Measurements from ENCODE around the gene LRFN5.
"Not testable (repeated sequence)": the region's sequence is repeated elsewhere in the genome, so short reads cannot be mapped to it uniquely, and the experiment has no call there.

LRFN5 gene

DNA sequence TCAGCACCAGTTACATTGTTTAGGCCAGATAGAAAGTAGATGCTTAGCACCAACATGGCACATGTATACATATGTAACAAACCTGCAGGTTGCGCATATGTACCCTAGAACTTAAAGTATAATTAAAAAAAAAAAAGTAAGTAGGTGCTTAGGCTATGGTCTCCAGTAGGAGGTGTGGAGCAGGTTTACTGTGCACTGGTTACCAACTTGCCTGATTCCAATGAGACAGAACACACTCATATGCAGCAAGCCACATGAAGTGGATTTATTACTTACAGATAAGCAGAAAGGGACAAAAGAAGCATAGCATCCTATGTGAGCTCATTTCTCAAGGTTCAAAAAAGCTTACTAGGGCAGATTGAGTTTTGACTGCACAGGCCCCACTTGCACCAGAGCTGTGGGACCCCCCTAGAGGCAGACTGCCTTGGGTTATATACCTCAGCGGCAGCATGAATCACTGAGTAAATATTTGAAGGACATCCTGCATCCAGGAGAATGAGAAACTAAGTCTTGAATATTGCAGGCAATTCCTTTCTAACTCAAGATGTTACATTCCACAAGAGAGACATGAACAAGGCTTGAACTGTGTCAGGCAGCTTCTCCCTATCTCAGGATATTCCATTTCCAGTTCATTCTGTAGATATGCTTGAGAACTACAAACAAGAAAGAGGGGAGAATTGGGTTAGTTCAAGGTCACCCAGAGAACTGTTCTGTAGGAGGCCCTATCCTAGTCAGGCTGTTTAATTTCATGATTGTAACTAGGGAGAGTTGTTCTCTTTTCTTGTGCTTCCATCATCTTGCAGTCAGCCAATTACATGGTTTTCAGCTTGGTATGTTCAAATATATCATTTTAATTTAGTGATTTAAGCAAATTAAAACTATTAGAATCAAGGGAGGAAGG is 30.1 kb downstream of the LRFN5 start:
- DNase-seq (ENCODE audit: low read depth in 2 of 2) = no peak

DNA sequence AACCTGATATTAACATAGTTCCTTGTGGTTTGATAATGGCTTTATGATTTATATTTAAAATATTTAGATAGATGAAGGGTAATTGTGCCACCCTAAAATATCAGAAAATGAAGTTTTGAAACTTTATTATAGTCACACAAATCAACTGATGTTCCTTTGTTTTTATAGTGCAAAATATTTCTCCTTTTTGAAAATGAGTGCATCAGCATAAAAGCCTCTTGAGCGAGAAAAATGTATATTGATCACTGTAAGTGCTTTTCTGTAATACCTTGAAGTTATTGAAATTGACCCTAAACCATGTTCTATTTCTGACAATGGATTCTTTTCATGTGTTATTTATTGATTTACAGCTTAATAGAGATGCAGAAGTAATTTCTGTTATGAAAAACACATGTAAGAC is 35.0 kb downstream of the LRFN5 start:
- no peak for DNase-seq (ENCODE audit: low read depth in 2 of 2)

DNA sequence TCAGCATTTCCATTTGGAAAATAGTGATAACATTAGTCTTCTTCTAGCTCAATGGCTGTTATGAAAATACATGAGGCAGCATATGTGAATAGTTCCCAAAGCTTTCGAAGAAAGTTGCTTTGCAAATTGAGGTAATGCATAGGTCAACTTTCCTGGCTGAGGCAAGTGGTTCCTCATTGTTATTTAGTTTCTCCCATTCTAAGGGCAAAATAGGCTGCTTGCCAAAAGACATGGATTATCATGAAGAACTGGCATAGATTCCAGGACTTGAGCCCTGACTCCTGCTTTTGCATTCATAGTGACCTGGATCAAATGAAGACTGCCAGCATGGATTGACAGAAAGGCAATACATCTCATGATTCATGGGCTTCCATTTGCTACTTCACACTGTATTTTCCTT is 35.7 kb downstream of the LRFN5 start:
- DNase-seq (ENCODE audit: low read depth in 2 of 2) = no peak

DNA sequence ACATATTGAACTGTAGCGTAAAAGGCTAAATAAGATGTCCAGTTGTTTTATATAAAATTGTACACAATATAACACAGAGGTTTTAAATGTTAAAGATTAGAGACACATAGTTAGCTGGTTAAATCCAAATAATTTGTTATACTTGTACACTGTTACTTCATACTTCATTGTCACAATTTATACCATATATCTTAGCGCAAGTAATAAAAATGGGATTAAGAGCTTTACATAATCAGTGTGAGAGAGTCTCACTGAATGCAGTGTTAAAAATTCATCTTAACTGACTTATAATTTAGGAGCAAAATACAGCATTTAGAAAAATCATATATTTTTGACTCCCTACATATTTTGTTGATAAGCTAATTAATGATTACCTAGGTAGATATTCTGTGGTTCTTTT is 36.1 kb downstream of the LRFN5 start:
- no peak for DNase-seq (ENCODE audit: low read depth in 2 of 2)

DNA sequence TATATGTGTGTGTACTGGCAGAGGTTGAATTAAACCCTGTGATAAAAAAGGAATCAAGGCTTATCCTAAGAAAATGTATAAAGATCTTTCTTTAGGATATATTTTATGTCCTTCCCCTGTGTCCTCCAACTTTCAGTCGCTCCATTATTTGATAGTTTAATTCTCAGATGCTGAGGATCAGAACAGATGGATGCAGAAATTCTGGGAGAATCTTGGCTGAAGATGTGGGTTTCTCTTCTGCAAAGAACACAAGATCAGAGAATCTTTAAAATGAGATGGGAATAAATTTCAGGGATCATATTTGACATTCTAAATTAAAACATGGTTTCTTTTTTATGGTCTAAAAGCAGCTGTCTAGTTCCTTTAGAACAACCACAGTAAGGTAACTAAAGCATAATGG is 37.9 kb downstream of the LRFN5 start:
- no peak for DNase-seq (ENCODE audit: low read depth in 2 of 2)

DNA sequence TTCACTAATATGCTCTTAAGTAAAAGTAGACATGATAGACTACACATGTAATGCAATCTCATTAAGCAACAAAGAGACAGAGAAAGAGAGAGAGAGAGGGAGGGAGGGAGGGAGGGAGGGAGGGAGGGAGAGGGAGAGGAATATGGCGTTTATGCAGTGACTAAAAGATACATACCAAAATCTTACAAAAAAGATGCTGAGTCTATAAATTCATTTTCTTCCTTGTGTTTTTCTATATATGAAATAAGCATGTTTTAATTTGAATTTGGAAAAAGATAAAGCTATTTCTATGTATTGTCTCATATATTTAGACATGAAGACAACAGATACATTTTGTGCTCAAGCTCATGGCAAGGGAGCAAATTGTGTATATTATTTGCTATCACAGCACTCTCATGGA is 44.1 kb downstream of the LRFN5 start:
- DNase-seq (ENCODE audit: low read depth in 2 of 2) = no peak

DNA sequence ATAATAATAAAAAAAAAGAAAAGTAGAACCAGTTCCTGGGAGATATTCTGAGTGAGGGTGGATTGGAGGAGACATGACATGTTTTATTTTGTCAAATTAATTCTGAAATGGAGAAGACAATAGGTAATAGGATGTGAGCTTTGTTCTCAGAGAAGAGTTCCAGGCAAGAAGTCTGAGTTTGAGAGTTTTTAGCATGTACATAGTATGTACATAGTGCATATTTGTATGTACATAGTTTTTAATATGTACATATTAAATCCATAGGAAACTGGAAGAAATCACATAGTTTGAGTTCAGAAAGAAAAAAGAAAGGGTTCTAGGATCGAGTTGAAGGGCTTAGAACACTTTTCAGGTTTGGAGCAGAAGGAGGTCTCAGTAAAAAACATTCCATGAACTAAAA is 47.5 kb downstream of the LRFN5 start:
- DNase-seq (ENCODE audit: low read depth in 2 of 2) = no peak

DNA sequence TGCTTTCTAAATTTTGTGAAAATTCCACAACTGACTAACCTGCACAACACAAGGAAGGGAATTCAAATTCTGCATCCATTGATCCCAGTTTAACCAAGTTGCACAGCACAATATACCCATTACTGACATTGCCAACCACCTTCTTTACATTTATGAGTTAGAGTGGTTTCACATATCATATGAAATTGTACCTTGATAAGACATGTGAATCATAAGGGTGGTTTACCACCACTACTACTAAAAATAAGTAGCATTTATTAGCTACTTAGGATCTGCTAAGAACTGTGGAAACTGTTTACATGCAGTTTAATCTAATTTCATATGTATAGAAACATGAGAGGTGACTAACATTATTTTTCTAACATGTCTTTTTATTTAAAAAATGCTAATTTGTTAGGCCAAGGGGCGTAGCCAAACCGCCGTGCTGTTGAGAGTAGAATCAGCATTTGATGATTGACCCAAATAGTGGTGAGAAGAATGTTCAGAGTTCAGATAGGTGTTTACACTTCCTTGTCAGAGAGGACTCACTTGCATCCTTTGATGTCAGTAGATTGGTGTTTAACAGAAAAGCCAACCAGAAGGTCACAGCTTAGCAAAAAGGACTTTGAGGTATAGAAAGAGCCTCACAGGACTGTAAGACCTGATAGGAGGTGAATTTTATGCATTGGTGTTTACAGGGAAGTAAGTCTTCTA is 56.2 kb downstream of the LRFN5 start:
- DNase-seq (ENCODE audit: low read depth in 2 of 2) = no peak

DNA sequence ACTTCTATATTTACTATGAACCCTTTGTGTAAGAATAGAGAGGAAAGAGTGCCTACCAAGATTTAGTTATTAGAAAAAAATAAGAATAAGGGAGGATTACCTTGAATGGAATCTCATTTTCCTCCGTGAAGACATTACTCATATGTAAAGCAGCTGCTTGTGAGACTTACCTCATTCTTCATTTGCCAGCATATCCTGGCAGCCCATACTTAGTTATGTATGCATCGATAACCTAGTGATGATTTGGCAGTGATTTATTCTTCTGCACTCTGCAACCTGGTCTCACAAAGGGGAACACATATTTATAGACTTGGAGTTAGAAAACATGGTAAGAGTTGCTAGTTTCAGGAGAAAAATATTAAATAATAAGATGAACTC is 56.8 kb downstream of the LRFN5 start:
- no peak for DNase-seq (ENCODE audit: low read depth in 2 of 2)

DNA sequence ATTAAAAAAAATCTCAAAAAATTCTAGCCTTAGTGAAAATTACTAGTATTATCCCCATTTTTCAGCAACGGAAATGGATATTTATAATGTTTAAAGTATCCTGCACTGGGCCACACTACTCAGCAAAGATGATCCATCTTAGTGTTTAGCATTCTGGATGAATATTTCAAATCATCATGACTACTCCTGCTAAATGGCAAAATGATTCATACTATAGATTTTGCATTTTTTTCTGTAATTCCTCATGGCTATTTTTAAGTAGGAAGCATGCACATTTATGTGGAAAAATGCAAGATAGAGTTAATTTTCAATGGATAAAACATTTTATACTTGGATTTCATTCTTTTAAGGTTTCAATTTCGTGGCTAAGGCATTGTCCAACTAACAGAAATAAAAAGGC is 59.6 kb downstream of the LRFN5 start:
- no peak for DNase-seq (ENCODE audit: low read depth in 2 of 2)

DNA sequence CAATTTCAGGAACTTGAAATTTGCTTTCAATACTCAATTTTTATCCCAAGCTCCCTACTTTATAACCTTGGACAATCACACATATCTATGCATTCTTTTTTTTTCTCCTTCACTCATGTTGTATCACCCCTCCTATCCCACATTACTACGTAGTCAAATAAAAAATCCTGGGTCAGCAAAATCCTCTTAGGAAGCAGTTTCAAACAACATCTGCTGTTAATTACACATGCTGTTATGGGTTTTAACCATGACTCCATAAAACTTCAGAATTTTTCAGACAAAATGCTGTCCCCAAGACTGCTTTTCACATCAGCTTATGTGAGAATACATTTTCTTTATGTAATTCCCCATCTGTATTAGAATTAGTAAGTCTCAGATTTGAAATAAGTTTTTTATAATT is 61.7 kb downstream of the LRFN5 start:
- no peak for DNase-seq (ENCODE audit: low read depth in 2 of 2)

DNA sequence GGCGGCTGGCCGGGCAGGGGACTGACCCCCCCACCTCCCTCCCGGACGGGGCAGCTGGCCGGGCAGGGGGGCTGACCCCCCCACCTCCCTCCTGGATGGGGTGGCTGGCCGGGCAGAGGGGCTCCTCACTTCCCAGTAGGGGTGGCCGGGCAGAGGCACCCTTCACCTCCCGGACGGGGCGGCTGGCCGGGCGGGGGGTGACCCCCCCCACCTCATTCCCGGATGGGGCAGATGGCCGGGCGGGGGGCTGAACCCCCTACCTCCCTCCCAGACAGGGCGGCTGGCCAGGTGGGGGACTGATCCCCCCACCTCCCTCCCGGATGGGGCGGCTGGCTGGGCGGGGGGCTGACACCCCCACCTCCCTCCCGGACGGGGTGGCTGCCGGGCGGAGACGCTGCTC is 66.9 kb downstream of the LRFN5 start:
- DNase-seq (ENCODE audit: low read depth in 2 of 2) = not testable (repeated sequence)

DNA sequence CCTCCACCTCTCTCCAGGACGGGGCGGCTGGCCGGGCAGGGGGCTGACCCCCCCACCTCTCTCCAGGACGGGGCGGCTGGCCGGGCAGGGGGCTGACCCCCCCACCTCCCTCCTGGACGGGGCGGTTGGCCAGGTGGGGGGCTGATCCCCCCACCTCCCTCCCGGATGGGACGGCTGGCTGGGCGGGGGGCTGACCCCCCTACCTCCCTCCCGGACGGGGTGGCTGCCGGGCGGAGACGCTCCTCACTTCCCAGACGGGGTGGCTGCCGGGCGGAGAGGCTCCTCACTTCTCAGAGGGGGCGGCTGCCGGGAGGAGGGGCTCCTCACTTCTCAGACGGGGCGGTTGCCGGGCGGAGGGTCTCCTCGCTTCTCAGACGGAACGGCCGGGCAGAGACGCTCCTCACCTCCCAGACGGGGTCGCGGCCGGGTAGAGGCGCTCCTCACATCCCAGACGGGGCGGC is 67.9 kb downstream of the LRFN5 start:
- DNase-seq (ENCODE audit: low read depth in 2 of 2) = not testable (repeated sequence)

DNA sequence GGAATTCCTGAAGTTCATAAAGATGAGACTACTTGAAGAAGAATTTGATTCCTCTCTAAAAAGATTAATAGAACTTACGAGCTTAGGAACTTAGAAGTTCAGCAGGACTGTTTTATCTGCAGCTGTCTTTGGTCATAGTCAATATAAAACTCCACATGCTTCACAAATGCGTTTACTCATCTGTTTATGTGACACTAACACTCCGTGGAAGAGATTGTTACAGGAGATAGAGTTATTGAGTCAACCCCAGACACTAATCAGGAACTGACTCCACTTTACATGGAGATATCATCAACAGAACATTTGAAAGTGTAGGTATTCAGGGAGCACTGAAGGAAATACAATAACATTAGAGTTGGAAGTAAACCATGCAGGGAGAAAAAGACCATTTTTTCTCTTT is 92.8 kb downstream of the LRFN5 start:
- DNase-seq (ENCODE audit: low read depth in 2 of 2) = no peak

DNA sequence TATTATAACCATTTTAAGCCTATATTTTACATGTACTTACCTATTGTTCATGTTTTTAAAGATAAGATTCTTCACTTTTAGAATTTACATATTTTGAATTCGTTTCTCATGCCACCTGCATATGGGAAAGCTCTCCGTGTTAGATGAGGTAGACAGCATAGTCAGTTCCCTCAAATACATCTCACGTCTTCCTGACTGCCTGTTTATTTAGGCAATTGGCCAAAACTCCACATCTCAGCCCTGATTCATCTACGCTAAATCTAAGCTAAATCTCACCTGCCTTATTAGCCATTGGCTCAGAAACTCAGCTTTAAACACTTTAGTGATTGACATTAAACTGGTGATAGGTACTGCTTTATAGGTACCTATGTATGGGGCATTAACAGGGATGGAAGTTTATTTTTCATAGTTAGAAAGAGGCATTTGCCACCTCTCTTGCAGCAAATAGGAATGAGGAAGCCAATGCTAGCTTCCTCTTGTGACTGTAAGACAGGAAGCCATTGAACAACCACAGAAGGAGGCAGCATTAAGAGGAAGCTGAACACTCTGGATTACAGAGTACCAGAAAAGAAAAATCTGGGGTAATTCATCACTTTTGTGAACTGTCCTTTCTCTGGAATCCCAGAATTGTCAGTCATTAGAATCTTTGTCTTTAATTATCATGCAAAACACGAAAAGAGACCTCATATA is 111.9 kb downstream of the LRFN5 start:
- no peak for DNase-seq (ENCODE audit: low read depth in 2 of 2)

DNA sequence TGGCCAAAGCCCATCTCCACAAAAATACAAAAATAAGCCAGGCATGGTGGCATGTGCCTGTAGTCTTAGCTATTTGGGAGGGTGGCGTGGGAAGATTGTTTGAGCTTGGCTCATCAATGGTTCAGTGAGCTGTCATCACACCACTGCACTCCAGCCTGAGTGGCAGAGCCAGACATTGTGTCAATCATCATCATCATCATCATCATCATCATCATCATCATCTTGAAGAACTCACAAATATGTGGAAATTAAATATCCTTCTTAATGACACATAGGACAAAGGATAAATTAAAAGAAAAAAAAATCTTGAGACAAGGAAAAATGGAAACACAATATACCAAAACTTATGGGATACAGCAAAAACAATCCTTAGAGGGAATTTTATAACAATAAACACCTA is 132.5 kb downstream of the LRFN5 start:
- no peak for DNase-seq (ENCODE audit: low read depth in 2 of 2)

DNA sequence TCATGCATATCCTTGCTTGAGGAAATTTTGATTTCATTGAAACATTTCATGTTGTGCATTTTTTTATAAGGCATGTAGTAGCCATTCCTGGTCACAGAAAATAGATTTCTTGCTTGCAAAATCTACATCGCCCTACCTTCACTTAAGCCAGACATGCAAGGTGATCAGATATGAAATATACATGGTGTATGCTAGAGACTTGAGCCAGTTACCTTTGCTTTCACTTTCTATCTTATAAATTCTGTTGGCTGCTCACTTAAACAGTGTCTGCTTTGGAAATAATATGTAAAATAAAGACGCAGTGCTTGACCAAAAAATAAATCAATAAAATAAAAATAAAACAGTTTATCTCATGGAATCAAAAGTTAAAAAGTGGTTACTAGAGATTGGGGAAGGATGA is 136.5 kb downstream of the LRFN5 start:
- no peak for DNase-seq (ENCODE audit: low read depth in 2 of 2)

DNA sequence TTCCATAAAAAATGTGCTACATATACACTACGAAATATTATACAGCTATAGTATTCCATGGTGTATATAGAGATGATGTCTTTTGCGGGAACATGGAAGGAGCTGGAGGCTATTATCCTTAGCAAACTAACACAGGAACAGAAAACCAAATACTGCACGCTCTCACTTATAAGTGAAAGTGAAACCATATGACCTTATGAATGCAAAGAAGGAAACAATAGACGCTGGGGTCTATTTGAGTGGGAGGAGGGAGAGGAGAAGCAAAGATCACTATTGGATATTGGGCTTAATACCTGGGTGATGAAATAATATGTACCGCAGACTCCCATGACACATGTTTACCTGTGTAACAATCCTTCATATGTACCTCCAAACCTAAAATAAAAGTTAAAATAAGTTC is 142.8 kb downstream of the LRFN5 start:
- no peak for DNase-seq (ENCODE audit: low read depth in 2 of 2)

DNA sequence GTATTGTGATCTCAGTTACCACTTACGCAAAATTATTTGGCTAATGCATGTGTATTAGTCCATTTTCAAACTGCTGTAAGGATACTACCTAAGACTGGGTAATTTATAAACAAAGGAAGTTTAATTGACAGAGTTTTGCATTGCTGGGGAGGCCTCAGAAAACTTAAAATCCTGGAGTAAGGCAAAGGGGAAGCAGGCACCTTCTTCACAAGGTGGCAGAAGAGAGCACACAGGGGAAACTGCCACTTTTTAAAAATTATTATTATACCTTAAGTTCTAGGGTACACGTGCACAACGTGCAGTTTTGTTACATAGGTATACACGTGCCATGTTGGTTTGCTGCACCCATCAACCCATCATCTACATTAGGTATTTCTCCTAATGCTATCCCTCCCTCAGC is 143.9 kb downstream of the LRFN5 start:
- not testable (repeated sequence) for DNase-seq (ENCODE audit: low read depth in 2 of 2)

DNA sequence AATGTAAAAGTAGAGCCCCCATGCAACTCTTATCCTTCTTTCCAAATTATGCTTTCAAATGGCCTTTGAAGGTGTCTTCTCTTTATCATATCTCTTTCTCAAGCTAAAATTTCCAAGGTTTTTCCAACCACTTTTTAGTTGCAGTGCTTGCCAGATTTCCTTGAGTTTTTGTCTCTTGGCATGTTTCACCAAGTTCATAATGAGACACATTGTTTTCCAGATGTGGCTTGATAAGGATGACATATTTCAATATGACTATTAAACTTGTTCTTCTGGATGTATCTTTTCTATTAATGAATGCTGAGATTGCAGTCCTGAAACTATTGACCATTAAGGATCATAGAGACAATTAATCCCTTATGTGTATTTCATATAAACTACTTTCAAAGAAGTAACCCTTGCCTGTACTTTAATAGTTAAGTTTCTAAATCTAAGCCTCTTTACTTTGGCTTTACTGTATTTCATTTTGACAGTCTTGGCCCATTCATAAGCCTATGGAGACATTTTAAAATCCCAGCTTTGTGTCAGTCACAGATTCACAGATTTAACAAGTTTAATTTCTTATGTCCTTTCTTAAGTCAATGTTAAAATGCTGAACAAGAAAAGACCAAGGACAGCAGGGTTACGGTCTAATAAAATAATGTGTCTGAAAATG is 151.5 kb downstream of the LRFN5 start:
- no peak for DNase-seq (ENCODE audit: low read depth in 2 of 2)

DNA sequence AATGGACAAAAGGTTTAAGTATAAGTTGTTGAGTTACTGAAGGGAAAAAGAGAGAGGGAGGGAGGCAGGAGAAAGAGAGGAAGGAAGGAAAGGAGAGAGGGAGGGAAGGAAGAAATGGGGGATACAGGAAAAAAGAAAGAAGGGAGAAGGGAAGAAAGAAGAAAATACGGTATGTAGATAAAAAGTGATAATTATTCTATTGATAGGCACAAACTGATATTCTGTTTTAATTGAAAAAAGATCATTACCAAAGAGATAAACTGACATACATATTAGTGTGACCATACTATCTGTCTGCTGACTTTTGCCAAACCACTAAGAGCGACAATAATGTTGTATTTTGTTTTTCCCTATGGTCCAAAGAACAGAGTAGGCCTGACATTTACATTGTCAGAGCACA is 154.5 kb downstream of the LRFN5 start:
- no peak for DNase-seq (ENCODE audit: low read depth in 2 of 2)

DNA sequence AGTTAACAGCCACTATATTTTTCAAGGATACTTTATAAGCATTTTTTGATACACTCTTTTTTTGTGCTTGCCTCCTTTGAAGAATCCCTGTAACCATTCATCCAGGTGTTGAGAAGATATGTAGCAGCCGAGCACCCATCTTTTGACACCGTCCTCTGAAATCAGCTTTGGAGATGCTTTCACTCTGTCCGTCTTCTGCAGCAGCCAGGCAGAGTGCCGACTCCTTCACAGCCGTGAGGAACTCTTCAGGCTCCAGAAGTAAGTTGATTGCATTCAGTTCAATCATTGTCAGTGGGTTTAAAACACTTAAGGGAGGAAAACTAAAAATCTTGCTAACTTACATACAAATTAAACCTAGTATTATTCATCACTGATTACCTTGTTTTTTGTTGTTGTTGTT is 160.1 kb downstream of the LRFN5 start:
- no peak for DNase-seq (ENCODE audit: low read depth in 2 of 2)
